ENCODE results near the gene MEIS3.

- no peak for TF ChIP-seq CTCF (conservative IDR thresholded peaks at IDR 0.05; ENCODE audit: low read length)
- TF ChIP-seq EZH2phosphoT487 (IDR thresholded peaks at IDR 0.05; ENCODE audit: borderline replicate concordance, low read depth, low read length): no peak
These were observed 66.0 kb downstream of the MEIS3 start for GRCh38 chr19:47353307-47353712.
